ENCODE results near the gene PGLYRP2.

- TF ChIP-seq CTCF (IDR thresholded peaks at IDR 0.05; ENCODE audit: low read length), result no peak
- no peak for TF ChIP-seq EZH2phosphoT487 (IDR thresholded peaks at IDR 0.05; ENCODE audit: low read length)
Measured at GRCh38 chr19:15427991-15428471, 51.3 kb downstream of the PGLYRP2 start.

Data from MM.1S (cell line).